ENCODE results near the gene RPN2. TPM values are rescaled to one million over a fixed set of nuclear protein-coding genes. Genes with fewer than 3 reads are reported as not detected.

The RPN2 gene
- total RNA-seq, 1 experiment from 2014 or later: 222 TPM

- no peaks in the 10 kb centered on the region for H3K4me1 ChIP-seq (ENCODE audit: insufficient read depth, low read length, poor library complexity, severe bottlenecking)
- no peaks in the 10 kb centered on the region for H3K36me3 ChIP-seq (ENCODE audit: insufficient read depth, low read length, poor library complexity, severe bottlenecking)
- no peaks in the 10 kb centered on the region for H3K27me3 ChIP-seq (replicated peaks; ENCODE audit: insufficient read depth, low read depth, low read length, poor library complexity)
- BruUV-seq (replicated peaks): no TSS peak
- TF ChIP-seq, protein P1, sequence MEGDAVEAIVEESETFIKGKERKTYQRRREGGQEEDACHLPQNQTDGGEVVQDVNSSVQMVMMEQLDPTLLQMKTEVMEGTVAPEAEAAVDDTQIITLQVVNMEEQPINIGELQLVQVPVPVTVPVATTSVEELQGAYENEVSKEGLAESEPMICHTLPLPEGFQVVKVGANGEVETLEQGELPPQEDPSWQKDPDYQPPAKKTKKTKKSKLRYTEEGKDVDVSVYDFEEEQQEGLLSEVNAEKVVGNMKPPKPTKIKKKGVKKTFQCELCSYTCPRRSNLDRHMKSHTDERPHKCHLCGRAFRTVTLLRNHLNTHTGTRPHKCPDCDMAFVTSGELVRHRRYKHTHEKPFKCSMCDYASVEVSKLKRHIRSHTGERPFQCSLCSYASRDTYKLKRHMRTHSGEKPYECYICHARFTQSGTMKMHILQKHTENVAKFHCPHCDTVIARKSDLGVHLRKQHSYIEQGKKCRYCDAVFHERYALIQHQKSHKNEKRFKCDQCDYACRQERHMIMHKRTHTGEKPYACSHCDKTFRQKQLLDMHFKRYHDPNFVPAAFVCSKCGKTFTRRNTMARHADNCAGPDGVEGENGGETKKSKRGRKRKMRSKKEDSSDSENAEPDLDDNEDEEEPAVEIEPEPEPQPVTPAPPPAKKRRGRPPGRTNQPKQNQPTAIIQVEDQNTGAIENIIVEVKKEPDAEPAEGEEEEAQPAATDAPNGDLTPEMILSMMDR (conservative IDR thresholded peaks at IDR 0.05; ENCODE audit: low read depth, low read length): no peak
- no peak for TF ChIP-seq EZH2 (IDR thresholded peaks at IDR 0.05; ENCODE audit: borderline replicate concordance, low read depth, low read length, poor library complexity, severe bottlenecking)
- ChIA-PET CTCF (no interaction called here), POLR2A (ENCODE audit: low non-redundant PET) (no interaction called here)
- intact Hi-C loops (cut with micrococcal nuclease; ENCODE audit: unreplicated experiment): loop anchor here (5.0 kb wide), 1 partner anchor 99 kb away; no protein-coding TSS in a partner anchor
- H3K4me3 ChIP-seq (ENCODE audit: low read depth, low read length, poor library complexity, severe bottlenecking): no peak overlapping the region
- no peak for DNase-seq (ENCODE audit: low spot score)
- H3K9me3 ChIP-seq (ENCODE audit: low read depth, low read length, poor library complexity, severe bottlenecking): no peaks in the 10 kb centered on the region
- no peak overlapping the region for H3K27ac ChIP-seq (ENCODE audit: low read depth, low read length, poor library complexity, severe bottlenecking)
These were observed 104.5 kb downstream of the RPN2 start for GRCh38 chr20:37283530-37284195.

GRCh38 chr20:37284691-37285161 is 105.6 kb downstream of the RPN2 start:
- intact Hi-C loops (cut with micrococcal nuclease; ENCODE audit: unreplicated experiment): loop anchor here (5.0 kb wide), 1 partner anchor 98 kb away; no protein-coding TSS in a partner anchor
- Histone ChIP-seq H3K27me3 (replicated peaks; ENCODE audit: insufficient read depth, low read depth, low read length, poor library complexity) (no peaks in the 10 kb centered on the region), H3K4me1 (ENCODE audit: insufficient read depth, low read length, poor library complexity, severe bottlenecking) (no peaks in the 10 kb centered on the region), H3K27ac (ENCODE audit: low read depth, low read length, poor library complexity, severe bottlenecking) (no peak overlapping the region), H3K9me3 (ENCODE audit: low read depth, low read length, poor library complexity, severe bottlenecking) (no peaks in the 10 kb centered on the region), H3K4me3 (ENCODE audit: low read depth, low read length, poor library complexity, severe bottlenecking) (no peak overlapping the region), H3K36me3 (ENCODE audit: insufficient read depth, low read length, poor library complexity, severe bottlenecking) (no peaks in the 10 kb centered on the region)
- no peak for DNase-seq (ENCODE audit: low spot score)
- POLR2A ChIA-PET (ENCODE audit: low non-redundant PET): interaction anchor here (0.6 kb wide), 1 partner anchor 91 kb away, joined by 5 read pairs; no protein-coding TSS in a partner anchor
- TF ChIP-seq, protein P1 (conservative IDR thresholded peaks at IDR 0.05; ENCODE audit: low read depth, low read length): no peak
- TF ChIP-seq EZH2 (IDR thresholded peaks at IDR 0.05; ENCODE audit: borderline replicate concordance, low read depth, low read length, poor library complexity, severe bottlenecking): no peak
- no TSS peak for BruUV-seq (replicated peaks)
- CTCF ChIA-PET: no interaction called here

- no peak overlapping the region for H3K4me3 ChIP-seq (ENCODE audit: low read depth, low read length, poor library complexity, severe bottlenecking)
- H3K27ac ChIP-seq (ENCODE audit: low read depth, low read length, poor library complexity, severe bottlenecking): no peak overlapping the region
- intact Hi-C loops (cut with micrococcal nuclease; ENCODE audit: unreplicated experiment): no loop called here
- ChIA-PET POLR2A (ENCODE audit: low non-redundant PET) (no interaction called here), CTCF (no interaction called here)
- TF ChIP-seq, protein P1 (conservative IDR thresholded peaks at IDR 0.05; ENCODE audit: low read depth, low read length): no peak
- no peak for TF ChIP-seq EZH2 (IDR thresholded peaks at IDR 0.05; ENCODE audit: borderline replicate concordance, low read depth, low read length, poor library complexity, severe bottlenecking)
- H3K9me3 ChIP-seq (ENCODE audit: low read depth, low read length, poor library complexity, severe bottlenecking): no peaks in the 10 kb centered on the region
- H3K27me3 ChIP-seq (replicated peaks; ENCODE audit: insufficient read depth, low read depth, low read length, poor library complexity): no peaks in the 10 kb centered on the region
- H3K36me3 ChIP-seq (ENCODE audit: insufficient read depth, low read length, poor library complexity, severe bottlenecking): no peaks in the 10 kb centered on the region
- peak; percentile 24 for DNase-seq (ENCODE audit: low spot score)
- BruUV-seq (replicated peaks): no TSS peak
- no peaks in the 10 kb centered on the region for H3K4me1 ChIP-seq (ENCODE audit: insufficient read depth, low read length, poor library complexity, severe bottlenecking)
These were observed 106.7 kb downstream of the RPN2 start for GRCh38 chr20:37285664-37286374.
